ENCODE results near the gene PTGDR.

DNA sequence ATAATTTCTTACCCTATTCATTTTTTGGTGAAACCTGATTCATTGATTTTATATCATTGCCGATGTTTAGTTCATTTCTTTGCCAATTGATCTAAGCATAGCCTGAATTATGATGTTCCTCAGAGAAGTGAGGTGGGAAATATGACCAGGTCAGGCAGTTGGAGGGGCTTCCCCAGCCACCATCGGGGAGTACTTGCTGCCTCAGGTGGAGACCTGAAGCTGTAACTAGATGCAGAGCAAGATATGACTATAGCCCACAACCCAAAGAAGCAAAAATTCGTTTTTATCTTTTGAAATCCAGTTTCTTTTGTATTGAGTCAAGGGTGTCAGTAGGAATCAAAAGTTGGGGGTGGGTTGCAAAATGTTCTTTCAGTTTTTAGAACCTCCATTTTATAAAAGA lies 7.9 kb downstream of the PTGDR start:
- TF ChIP-seq ZFP30 (CRISPR knock-in tag; IDR thresholded peaks at IDR 0.05) (no peak), RARB (CRISPR knock-in tag; IDR thresholded peaks at IDR 0.05) (no peak), ARNTL (CRISPR knock-in tag; IDR thresholded peaks at IDR 0.05; ENCODE audit: borderline replicate concordance, low read depth) (no peak), ZFP3 (CRISPR knock-in tag; IDR thresholded peaks at IDR 0.05) (no peak), TOX (CRISPR knock-in tag; IDR thresholded peaks at IDR 0.05; ENCODE audit: borderline replicate concordance) (no peak)
- TF ChIP-seq, protein P1, sequence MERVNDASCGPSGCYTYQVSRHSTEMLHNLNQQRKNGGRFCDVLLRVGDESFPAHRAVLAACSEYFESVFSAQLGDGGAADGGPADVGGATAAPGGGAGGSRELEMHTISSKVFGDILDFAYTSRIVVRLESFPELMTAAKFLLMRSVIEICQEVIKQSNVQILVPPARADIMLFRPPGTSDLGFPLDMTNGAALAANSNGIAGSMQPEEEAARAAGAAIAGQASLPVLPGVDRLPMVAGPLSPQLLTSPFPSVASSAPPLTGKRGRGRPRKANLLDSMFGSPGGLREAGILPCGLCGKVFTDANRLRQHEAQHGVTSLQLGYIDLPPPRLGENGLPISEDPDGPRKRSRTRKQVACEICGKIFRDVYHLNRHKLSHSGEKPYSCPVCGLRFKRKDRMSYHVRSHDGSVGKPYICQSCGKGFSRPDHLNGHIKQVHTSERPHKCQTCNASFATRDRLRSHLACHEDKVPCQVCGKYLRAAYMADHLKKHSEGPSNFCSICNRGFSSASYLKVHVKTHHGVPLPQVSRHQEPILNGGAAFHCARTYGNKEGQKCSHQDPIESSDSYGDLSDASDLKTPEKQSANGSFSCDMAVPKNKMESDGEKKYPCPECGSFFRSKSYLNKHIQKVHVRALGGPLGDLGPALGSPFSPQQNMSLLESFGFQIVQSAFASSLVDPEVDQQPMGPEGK (CRISPR knock-in tag; IDR thresholded peaks at IDR 0.05; ENCODE audit: borderline replicate concordance) = no peak
